Measurements from ENCODE around the gene DENND1A.
A peak's percentile ranks its signal among the peaks of the same experiment; 100 is the strongest.

DENND1A gene

GRCh38 chr9:123359106-123359505, 570.8 kb downstream of the DENND1A start:
- DNase-seq = no peak

GRCh38 chr9:123358181-123358905, 571.6 kb downstream of the DENND1A start:
- no peak for DNase-seq

GRCh38 chr9:123357743-123358059, 572.2 kb downstream of the DENND1A start:
- DNase-seq = no peak

GRCh38 chr9:123356851-123357742, 572.8 kb downstream of the DENND1A start:
- DNase-seq = no peak

- no peak for DNase-seq
Observed at GRCh38 chr9:123355761-123356431, 574.0 kb downstream of the DENND1A start, which contains the start of gene CRB2. TSS of gene CRB2 (plus strand) at chr9:123356197. CDS start at chr9:123356261, 64 bp downstream.

- no peak for DNase-seq
Observed at GRCh38 chr9:123354806-123355508, 575.0 kb downstream of the DENND1A start.

GRCh38 chr9:123353984-123354591, 575.8 kb downstream of the DENND1A start:
- peak; percentile 74 to 78 for DNase-seq

- no peak for DNase-seq
Observed at GRCh38 chr9:123353041-123353440, 576.9 kb downstream of the DENND1A start.

- DNase-seq = no peak
Observed at GRCh38 chr9:123350590-123351310, 579.2 kb downstream of the DENND1A start.

- DNase-seq = peak; percentile 66 to 77
Observed at GRCh38 chr9:123349691-123350480, 580.0 kb downstream of the DENND1A start.

- DNase-seq = no peak
Observed at GRCh38 chr9:123349033-123349432, 580.9 kb downstream of the DENND1A start.

GRCh38 chr9:123348317-123348992, 581.5 kb downstream of the DENND1A start:
- DNase-seq = no peak

- DNase-seq = no peak
Observed at GRCh38 chr9:123347289-123348060, 582.5 kb downstream of the DENND1A start.

- no peak for DNase-seq
Observed at GRCh38 chr9:123346826-123347225, 583.1 kb downstream of the DENND1A start.

- no peak for DNase-seq
Observed at GRCh38 chr9:123346026-123346425, 583.9 kb downstream of the DENND1A start.

GRCh38 chr9:123345567-123345955, 584.4 kb downstream of the DENND1A start:
- DNase-seq = no peak

- DNase-seq = no peak
Observed at GRCh38 chr9:123344192-123344949, 585.6 kb downstream of the DENND1A start.

GRCh38 chr9:123343443-123344191, 586.3 kb downstream of the DENND1A start:
- no peak for DNase-seq
